Fibroblast of skin of right quadriceps (primary cell): ENCODE results near the gene CABLES1.
"Not testable (repeated sequence)": the region's sequence is repeated elsewhere in the genome, so short reads cannot be mapped to it uniquely, and the experiment has no call there.

Source experiments
- DNase-seq: peaks from one replicate; pipeline ENCODE4 v3.0.0-alpha.2; 2013

The CABLES1 gene, protein sequence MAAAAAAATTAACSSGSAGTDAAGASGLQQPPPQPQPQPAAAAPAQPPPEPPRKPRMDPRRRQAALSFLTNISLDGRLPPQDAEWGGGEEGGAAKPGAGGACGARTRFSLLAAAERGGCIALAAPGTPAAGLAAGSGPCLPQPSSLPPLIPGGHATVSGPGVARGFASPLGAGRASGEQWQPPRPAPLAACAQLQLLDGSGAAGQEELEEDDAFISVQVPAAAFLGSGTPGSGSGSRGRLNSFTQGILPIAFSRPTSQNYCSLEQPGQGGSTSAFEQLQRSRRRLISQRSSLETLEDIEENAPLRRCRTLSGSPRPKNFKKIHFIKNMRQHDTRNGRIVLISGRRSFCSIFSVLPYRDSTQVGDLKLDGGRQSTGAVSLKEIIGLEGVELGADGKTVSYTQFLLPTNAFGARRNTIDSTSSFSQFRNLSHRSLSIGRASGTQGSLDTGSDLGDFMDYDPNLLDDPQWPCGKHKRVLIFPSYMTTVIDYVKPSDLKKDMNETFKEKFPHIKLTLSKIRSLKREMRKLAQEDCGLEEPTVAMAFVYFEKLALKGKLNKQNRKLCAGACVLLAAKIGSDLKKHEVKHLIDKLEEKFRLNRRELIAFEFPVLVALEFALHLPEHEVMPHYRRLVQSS

DNA sequence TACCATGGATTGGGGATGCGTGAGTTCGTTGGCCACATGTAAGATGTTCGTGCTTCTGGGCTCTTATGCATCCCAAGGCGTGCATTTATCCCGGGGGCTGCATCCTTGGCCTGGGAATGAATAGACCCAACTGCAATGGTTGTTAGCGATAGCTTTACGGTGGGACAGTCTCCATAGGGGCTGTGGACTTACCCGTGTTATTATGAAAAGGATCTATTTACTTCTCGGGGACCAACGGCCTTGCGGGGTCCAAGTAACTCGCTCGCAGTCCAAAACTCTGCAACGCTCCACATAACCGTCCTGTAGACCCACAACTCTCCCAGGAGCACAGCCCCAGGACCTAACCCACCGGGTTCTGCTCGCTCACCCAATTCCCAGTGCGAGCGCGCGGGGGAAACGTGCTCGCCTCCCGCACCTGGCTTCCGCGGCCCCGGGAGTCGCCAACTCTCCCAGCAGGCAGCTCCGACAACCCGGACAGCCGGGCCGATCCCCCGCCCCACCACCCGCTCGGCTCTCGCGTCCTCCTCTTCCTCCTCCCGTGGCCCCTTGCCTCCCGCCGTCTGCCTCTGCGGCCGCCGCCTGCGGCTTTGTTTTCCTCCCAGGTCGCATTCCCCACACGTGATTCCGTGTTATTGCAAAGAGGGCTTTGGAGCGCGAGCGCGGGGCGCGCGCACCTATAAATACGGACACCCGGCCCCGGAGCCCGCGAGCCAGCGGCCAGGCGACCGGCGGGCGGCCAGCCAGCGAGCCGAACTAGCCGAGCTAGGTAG lies at the start of gene CABLES1:
TSS of gene CABLES1 (plus strand) at position 706 of the 770 bp plus-strand sequence. CDS start 278 bp downstream, outside the sequence.
- peak; percentile 55 for DNase-seq

- DNase-seq = peak; percentile 80
These were observed 47.9 kb upstream of the CABLES1 start for GRCh38 chr18:23087352-23087751.

GRCh38 chr18:23088310-23088709 lies 47.0 kb upstream of the CABLES1 start:
- DNase-seq = no peak

DNA sequence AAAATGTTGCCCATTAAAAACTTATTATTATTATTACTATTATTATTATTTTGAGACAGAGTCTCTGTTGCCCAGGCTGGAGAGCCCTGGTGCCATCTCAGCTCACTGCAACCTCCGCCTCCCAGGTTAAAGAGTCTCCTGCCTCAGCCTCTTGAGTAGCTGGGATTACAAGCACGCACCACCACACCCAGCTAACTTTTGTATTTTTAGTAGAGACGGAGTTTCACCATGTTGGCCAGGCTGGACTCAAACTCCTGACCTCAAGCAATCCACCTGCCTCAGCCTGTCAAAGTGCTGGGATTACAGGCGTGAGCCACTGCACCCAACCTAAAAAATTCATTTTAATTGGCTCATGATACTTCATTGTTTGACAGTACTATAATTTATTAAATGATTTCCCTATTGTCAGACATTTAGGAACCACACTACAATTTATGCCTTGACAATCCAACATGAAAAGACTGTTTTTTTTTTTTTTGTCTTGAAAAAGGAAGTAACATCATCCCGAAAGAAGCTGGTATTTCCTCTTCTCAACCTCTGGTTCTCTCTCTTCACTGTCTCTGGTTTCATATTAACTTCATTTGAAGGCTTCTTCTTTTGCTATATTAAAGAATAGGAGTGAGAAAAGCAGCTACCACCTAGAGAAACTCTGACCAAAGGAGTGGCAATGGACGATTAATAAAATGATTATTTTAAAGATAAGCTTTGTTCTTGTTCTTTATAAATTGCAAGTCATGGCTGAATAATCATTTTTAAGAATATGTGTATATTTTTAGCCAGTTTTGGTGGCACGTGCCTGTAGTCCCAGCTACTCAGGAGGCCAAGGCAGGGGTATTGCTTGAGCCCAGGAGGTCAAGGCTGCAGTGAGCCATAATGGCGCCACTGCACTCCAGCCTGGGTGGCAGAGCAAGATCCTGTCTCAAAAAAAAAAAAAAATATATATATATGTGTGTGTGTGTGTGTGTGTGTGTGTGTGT lies 44.0 kb upstream of the CABLES1 start:
- peak; percentile 74 for DNase-seq

GRCh38 chr18:23092121-23092520 lies 43.2 kb upstream of the CABLES1 start:
- no peak for DNase-seq

DNA sequence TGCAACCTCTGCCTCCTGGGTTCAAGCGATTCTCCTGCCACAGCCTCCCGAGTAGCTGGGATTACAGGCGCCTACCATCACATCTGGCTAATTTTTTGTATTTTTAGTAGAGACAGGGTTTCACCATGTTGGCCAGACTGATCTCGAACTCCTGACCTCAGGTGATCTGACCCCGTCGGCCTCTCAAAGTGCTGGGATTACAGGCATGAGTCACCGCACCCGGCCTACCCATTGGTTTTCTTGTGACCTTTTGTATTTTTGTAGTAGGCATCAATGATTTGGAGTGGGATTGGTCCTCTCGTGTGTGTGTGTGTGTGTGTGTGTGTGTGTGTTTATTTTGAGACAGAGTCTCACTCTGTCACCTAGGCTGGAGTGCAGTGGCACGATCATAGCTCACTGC lies 42.2 kb upstream of the CABLES1 start:
- not testable (repeated sequence) for DNase-seq

DNA sequence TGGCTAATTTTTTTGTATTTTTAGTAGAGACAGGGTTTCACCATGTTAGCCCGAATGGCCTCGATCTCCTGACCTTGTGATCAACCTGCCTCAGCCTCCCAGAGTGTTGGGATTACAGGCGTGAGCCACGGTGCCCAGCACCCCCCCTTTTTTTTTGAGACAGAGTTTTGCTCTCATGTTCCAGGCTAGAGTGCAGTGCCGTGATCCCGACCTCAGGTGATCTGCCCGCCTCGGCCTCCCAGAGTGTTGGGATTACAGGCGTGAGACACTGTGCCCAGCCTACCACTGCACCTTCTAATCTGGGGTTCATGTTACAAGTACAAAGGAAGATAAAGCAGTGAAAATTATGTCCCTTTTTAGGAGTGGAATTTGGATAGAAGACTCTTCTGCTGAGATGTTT lies 41.5 kb upstream of the CABLES1 start:
- no peak for DNase-seq

GRCh38 chr18:23094411-23095190 lies 40.7 kb upstream of the CABLES1 start:
- DNase-seq = no peak

- DNase-seq = no peak
These were observed 39.8 kb upstream of the CABLES1 start for GRCh38 chr18:23095463-23095862.

DNA sequence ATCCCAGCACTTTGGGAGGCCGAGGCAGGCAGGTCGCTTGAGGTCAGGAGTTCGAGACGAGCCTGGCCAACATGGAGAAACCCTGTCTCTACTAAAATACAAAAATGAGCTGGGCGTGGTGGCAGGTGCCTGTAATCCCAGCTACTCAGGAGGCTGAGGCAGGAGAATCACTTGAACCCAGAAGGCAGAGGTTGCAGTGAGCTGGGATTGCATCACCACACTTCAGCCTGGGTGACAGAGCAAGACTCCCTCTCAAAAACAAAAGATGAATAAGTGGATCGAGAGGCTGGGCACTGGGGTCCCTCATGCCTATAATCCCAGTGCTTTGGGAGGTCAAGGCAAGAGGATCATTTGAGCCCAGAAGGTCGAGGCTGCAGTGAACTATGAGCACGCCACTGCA lies 38.3 kb upstream of the CABLES1 start:
- not testable (repeated sequence) for DNase-seq

GRCh38 chr18:23099621-23100020 lies 35.7 kb upstream of the CABLES1 start:
- no peak for DNase-seq

- DNase-seq = no peak
These were observed 33.3 kb upstream of the CABLES1 start for GRCh38 chr18:23101861-23102432.

GRCh38 chr18:23102493-23103261 lies 32.6 kb upstream of the CABLES1 start:
- peak; percentile 54 for DNase-seq

GRCh38 chr18:23103449-23103848 lies 31.8 kb upstream of the CABLES1 start:
- no peak for DNase-seq

DNA sequence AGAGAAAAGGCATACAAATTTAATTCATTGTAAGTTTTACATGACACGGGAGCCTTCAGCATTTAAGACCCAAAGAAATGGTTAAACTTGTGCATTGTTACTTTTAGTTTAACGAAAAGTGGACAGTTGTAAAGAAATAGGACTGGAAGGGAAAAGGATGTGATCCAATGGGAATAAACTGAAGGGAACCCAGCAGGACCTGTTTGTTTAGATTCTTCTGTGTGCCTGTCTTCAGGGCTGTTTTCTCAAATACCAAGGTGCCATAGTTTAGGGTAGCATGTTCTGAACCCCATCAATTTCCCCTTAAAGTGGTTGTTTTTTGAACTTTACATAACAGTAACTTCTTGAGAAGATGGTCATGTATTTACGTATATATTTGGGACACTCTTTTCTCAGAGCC lies 30.3 kb upstream of the CABLES1 start:
- no peak for DNase-seq

DNA sequence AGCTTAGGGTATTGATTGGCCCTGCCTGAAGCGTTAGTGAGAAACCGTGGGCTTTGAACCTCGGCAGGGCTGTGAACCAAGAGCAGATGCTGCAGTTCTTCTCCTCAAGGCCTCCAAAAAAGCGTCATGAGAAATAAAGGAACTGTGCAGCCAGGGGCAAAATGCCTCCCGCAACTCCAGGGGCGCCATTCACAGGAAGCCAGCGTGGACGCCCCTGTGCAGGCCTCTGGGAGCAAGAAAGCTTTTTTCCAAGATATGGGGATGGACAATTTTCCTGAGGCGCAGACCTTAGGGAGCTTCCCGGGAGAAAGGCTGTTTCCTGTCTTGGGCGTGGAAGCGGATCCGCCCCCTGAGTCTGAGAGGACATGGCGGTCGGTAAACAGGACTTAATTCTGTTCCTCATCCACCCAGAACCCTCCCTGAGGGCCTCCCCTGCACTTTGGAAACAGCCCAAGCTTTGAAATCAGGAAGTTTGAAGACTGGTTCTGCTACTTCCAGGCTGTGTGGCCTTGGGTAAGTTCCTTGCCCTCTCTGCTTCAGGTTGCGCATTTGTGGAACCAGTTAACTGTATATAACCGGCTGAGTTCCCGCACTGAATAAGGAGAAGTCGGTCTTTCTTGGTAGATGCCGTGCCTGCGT lies 29.6 kb upstream of the CABLES1 start:
- DNase-seq = no peak

DNA sequence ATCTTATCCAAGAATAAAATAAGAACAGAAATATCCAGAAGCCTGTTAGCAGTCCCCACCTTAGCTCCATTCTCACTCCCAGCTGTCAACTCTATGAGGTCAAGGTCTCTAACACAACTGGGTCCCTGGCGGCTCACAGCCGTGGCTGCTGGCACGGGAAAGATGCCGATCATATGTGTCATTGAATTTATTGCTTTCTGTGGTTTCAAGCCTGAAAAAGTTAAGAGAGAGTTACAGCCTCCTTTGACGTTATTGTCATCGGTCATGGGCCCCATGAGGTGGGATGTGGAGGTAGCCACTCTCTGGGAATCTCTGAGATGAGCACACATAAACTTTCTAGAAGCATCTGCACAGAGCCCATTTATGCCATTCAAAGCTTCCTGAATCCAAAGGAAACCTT lies 28.7 kb upstream of the CABLES1 start:
- DNase-seq = peak; percentile 98

DNA sequence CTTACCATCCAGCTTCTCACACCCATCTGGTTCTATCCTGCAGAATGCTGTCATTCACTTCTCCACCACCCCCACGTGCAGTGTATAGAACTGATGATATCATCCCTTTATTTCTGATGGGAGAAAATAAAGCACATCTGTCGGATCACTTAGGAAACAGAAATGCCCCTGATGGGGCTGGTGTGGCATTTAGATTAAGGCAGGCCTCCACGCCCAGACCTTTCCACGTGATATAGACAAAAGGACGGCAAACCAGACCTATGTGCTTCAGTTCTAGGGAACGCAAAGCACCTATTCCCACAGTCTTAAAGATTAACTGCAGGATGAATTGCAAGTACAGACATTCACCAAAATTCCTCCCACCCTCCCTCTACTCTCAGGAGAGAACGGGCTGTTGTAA lies 27.6 kb upstream of the CABLES1 start:
- DNase-seq = no peak

GRCh38 chr18:23108496-23108895 lies 26.8 kb upstream of the CABLES1 start:
- no peak for DNase-seq

GRCh38 chr18:23109163-23109562 lies 26.1 kb upstream of the CABLES1 start:
- DNase-seq = not testable (repeated sequence)
